DND-41 (cell line): ENCODE data around the gene TPPP3.

Experiments used
- EZH2 ChIP-seq: IDR thresholded peaks from 3 replicates; pipeline ENCODE4 v1.6.1; 2012; ENCODE audit warnings: borderline replicate concordance, low read depth, mild to moderate bottlenecking, moderate library complexity, low read length, inconsistent platforms; ENCODE audit not compliant: severe bottlenecking
- TF ChIP-seq, protein P1 (sequence below): IDR thresholded peaks from 2 replicates; pipeline ENCODE4 v1.5.1; 2012; ENCODE audit warnings: borderline replicate concordance, low read length, moderate library complexity, mild to moderate bottlenecking; ENCODE audit not compliant: poor library complexity, severe bottlenecking; ENCODE audit errors: extremely low read depth

GRCh38 chr16:67426022-67426421 lies 32.7 kb upstream of the TPPP3 start:
- TF ChIP-seq, protein P1, sequence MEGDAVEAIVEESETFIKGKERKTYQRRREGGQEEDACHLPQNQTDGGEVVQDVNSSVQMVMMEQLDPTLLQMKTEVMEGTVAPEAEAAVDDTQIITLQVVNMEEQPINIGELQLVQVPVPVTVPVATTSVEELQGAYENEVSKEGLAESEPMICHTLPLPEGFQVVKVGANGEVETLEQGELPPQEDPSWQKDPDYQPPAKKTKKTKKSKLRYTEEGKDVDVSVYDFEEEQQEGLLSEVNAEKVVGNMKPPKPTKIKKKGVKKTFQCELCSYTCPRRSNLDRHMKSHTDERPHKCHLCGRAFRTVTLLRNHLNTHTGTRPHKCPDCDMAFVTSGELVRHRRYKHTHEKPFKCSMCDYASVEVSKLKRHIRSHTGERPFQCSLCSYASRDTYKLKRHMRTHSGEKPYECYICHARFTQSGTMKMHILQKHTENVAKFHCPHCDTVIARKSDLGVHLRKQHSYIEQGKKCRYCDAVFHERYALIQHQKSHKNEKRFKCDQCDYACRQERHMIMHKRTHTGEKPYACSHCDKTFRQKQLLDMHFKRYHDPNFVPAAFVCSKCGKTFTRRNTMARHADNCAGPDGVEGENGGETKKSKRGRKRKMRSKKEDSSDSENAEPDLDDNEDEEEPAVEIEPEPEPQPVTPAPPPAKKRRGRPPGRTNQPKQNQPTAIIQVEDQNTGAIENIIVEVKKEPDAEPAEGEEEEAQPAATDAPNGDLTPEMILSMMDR, result no peak
- no peak for TF ChIP-seq EZH2
